MM.1S (cell line): Measurements from ENCODE around the gene KIR3DL3.

ENCODE experiments used
- DNase-seq: peaks from one replicate; pipeline ENCODE4 v3.0.0-alpha.2; 2015
- H2AFZ ChIP-seq: fragments of 300-600 bp; sonication (generic); 2 replicates; pipeline ENCODE4 v1.6.0; 2016; ENCODE audit warnings: antibody characterized with exemption, low read length
- H3F3A ChIP-seq: fragments of 300-600 bp; sonication (generic); 2 replicates; pipeline ENCODE4 v1.6.1; 2016; ENCODE audit warnings: mild to moderate bottlenecking, antibody characterized with exemption, low read length, moderate library complexity, mixed read lengths; ENCODE audit not compliant: insufficient read depth
- H3K27ac ChIP-seq: fragments of 300-600 bp; sonication (generic); 2 replicates; pipeline ENCODE4 v1.5.1; 2016; ENCODE audit warnings: mild to moderate bottlenecking, low read length
- H3K27me3 ChIP-seq: fragments of 300-600 bp; sonication (generic); replicated peaks from 2 replicates; pipeline ENCODE4 v1.6.0; 2016; ENCODE audit warnings: low read length; ENCODE audit not compliant: insufficient read depth
- H3K36me3 ChIP-seq: fragments of 300-600 bp; sonication (generic); replicated peaks from 2 replicates; pipeline ENCODE4 v1.6.1; 2016; ENCODE audit warnings: mild to moderate bottlenecking, low read length, mixed read lengths; ENCODE audit not compliant: insufficient read depth
- H3K4me1 ChIP-seq: fragments of 300-600 bp; sonication (generic); 2 replicates; pipeline ENCODE4 v1.6.1; 2016; ENCODE audit warnings: low read length, mixed read lengths
- H3K4me2 ChIP-seq: fragments of 300-600 bp; sonication (generic); 2 replicates; pipeline ENCODE4 v1.6.0; 2016; ENCODE audit warnings: low read depth, low read length
- H3K4me3 ChIP-seq: fragments of 300-600 bp; sonication (generic); 2 replicates; pipeline ENCODE4 v1.5.1; 2016; ENCODE audit warnings: low read length, mixed read lengths
- H3K79me2 ChIP-seq: fragments of 300-600 bp; sonication (generic); 2 replicates; pipeline ENCODE4 v1.6.1; 2016; ENCODE audit warnings: mixed run types, low read length, mixed read lengths
- H3K9ac ChIP-seq: fragments of 300-600 bp; sonication (generic); 2 replicates; pipeline ENCODE4 v1.6.1; 2016; ENCODE audit warnings: low read length, mixed read lengths
- H3K9me2 ChIP-seq: fragments of 300-600 bp; sonication (generic); replicated peaks from 2 replicates; pipeline ENCODE4 v1.6.1; 2016; ENCODE audit warnings: mild to moderate bottlenecking, low read length, mixed read lengths; ENCODE audit not compliant: insufficient read depth
- H3K9me3 ChIP-seq: fragments of 300-600 bp; sonication (generic); replicated peaks from 2 replicates; pipeline ENCODE4 v1.6.1; 2016; ENCODE audit warnings: mild to moderate bottlenecking, low read length, mixed read lengths; ENCODE audit not compliant: insufficient read depth
- H4K20me1 ChIP-seq: fragments of 300-600 bp; sonication (generic); 2 replicates; pipeline ENCODE4 v1.6.1; 2016; ENCODE audit warnings: mild to moderate bottlenecking, low read length, moderate library complexity, mixed read lengths; ENCODE audit not compliant: insufficient read depth
- CTCF ChIP-seq: fragments of 300-600 bp; sonication (generic); IDR thresholded peaks from 2 replicates; pipeline ENCODE4 v1.5.1; 2016; ENCODE audit warnings: antibody characterized with exemption, low read length, mixed read lengths
- EZH2 ChIP-seq: fragments of 300-600 bp; sonication (generic); optimal IDR thresholded peaks from 2 replicates; pipeline ENCODE3; 2017; ENCODE audit warnings: low read depth, mild to moderate bottlenecking, antibody characterized with exemption, low read length, mixed read lengths
- EZH2phosphoT487 ChIP-seq: fragments of 300-600 bp; sonication (generic); IDR thresholded peaks from 2 replicates; pipeline ENCODE4 v1.6.1; 2018; ENCODE audit warnings: antibody characterized with exemption, low read length

The KIR3DL3 gene

DNA sequence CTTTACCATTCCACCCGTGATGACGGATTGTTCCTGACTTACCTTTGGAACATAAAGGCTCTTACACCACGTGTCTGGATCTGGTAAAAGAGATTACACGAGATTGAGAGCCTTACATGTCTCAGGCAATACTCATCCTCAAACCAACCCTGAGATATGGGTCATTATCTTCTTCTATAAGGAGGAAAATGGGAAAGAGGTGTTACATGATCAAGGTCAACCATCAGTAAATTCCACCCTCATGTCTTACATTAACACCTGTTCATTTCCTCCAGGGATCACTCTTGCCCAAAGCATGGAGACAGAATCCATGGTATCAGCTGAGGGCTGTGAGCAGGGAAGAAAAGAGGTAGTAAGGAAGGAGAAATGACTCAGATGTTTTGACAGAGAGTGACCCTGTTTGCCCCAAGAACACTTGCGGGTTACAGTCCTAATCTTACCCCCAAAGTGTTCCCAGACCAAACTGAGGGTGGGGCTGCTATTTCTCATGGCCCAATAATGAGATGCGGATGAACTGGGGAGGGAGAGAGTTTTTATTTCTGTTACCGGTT is 41.9 kb upstream of the KIR3DL3 start:
- Histone ChIP-seq H3K27ac (no peak overlapping the region), H4K20me1 (no peaks in the 10 kb centered on the region), H3K36me3 (no peaks in the 10 kb centered on the region), H3K27me3 (peaks cover 29% of the 10 kb centered on the region), H2AFZ (no peak overlapping the region), H3K4me1 (peaks cover 14% of the 10 kb centered on the region), H3K4me2 (no peak overlapping the region), H3K9me3 (no peaks in the 10 kb centered on the region), H3K9ac (no peak overlapping the region), H3K9me2 (no peaks in the 10 kb centered on the region), H3F3A (no peaks in the 10 kb centered on the region), H3K79me2 (no peaks in the 10 kb centered on the region), H3K4me3 (no peak overlapping the region)
- no peak for DNase-seq
- no peak for TF ChIP-seq EZH2
- no peak for TF ChIP-seq EZH2phosphoT487
- no peak for TF ChIP-seq CTCF

DNA sequence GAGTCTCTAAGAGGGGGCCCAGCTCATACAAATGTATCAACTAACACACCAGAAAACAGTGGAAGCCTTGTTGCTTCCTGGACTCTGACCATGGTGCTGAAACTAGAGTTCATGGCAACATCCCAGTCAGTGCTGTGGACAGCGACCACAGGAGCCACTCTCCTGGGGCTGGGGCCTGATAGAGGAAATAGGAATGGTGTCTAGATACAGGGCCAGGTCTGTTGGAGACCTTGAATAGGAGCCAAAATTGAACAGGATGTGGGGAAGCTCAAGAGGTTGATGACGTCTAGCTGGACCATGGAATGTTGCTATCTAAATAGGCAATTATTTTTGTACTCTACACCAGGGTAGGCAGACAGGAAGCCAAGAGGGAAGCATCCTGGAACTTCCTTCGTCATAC is 39.7 kb upstream of the KIR3DL3 start:
- H3K9me3 ChIP-seq, result no peaks in the 10 kb centered on the region
- DNase-seq, result peak; percentile 76

DNA sequence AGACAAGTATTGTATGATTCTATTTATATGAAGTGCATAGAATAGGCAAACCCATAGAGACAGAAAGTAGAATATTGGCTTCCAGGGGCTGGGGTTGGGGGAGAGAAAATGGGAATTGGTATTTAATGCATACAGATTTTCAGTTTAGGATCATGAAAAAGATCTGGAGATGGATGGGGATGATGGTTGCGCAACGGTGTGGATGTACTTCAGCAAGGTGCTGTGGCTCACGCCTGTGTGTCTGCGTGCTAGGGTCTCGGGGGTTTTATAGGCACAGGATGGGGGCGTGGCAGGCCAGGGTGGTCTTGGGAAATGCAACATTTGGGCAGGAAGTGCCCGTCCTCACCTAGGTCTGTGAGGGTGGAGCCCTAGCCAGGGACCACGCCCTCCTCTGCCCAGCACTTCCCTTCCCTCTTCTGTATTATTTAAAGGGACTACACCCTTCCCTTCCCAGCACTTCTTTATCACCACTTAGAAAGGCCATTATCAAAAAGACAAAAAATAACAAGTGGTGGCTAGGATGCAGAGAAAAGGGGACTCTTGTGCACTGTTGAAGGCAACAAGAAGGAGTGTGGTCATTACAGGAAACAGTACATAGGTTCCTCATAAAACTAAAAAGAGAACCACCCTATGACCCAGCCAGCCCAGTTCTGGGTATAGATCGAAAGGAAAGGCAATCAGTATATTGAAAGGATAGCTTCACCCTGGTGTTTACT is 32.5 kb upstream of the KIR3DL3 start:
- Histone ChIP-seq H3K4me1 (no peaks in the 10 kb centered on the region), H3K4me3 (no peak overlapping the region), H3K9me3 (no peaks in the 10 kb centered on the region), H3K27ac (no peak overlapping the region), H3K9me2 (no peaks in the 10 kb centered on the region), H3K79me2 (no peaks in the 10 kb centered on the region), H3K4me2 (no peak overlapping the region), H4K20me1 (no peaks in the 10 kb centered on the region), H3K36me3 (no peaks in the 10 kb centered on the region), H3K27me3 (peaks cover 69% of the 10 kb centered on the region), H3K9ac (no peak overlapping the region), H2AFZ (no peak overlapping the region), H3F3A (no peaks in the 10 kb centered on the region)
- no peak for TF ChIP-seq EZH2
- DNase-seq, result no peak

More for the DNA sequence above, 39.7 kb upstream of the KIR3DL3 start:
- Histone ChIP-seq H4K20me1 (no peaks in the 10 kb centered on the region), H3K27ac (no peak overlapping the region), H3K9ac (no peak overlapping the region), H2AFZ (no peak overlapping the region), H3K4me1 (peaks cover 13% of the 10 kb centered on the region), H3K4me3 (no peak overlapping the region), H3F3A (no peaks in the 10 kb centered on the region), H3K79me2 (no peaks in the 10 kb centered on the region), H3K9me2 (no peaks in the 10 kb centered on the region), H3K4me2 (no peak overlapping the region), H3K36me3 (no peaks in the 10 kb centered on the region), H3K27me3 (peaks cover 44% of the 10 kb centered on the region)
- TF ChIP-seq EZH2phosphoT487 (no peak), CTCF (no peak), EZH2 (no peak)

GRCh38 chr19:54692298-54692615 is 32.0 kb upstream of the KIR3DL3 start:
- no peak overlapping the region for H3K4me2 ChIP-seq
- H3K4me1 ChIP-seq, result no peaks in the 10 kb centered on the region
- DNase-seq, result no peak
- no peaks in the 10 kb centered on the region for H3K36me3 ChIP-seq
- no peak overlapping the region for H2AFZ ChIP-seq
- no peak overlapping the region for H3K27ac ChIP-seq
- H4K20me1 ChIP-seq, result no peaks in the 10 kb centered on the region
- no peak overlapping the region for H3K4me3 ChIP-seq
- peaks cover 65% of the 10 kb centered on the region for H3K27me3 ChIP-seq
- H3K79me2 ChIP-seq, result no peaks in the 10 kb centered on the region
- H3K9me3 ChIP-seq, result no peaks in the 10 kb centered on the region
- TF ChIP-seq EZH2phosphoT487, result no peak
- no peak for TF ChIP-seq EZH2
- no peak for TF ChIP-seq CTCF
- H3F3A ChIP-seq, result no peaks in the 10 kb centered on the region
- H3K9me2 ChIP-seq, result no peaks in the 10 kb centered on the region
- no peak overlapping the region for H3K9ac ChIP-seq
